ENCODE results near the gene ESYT1.

ESYT1 gene, protein sequence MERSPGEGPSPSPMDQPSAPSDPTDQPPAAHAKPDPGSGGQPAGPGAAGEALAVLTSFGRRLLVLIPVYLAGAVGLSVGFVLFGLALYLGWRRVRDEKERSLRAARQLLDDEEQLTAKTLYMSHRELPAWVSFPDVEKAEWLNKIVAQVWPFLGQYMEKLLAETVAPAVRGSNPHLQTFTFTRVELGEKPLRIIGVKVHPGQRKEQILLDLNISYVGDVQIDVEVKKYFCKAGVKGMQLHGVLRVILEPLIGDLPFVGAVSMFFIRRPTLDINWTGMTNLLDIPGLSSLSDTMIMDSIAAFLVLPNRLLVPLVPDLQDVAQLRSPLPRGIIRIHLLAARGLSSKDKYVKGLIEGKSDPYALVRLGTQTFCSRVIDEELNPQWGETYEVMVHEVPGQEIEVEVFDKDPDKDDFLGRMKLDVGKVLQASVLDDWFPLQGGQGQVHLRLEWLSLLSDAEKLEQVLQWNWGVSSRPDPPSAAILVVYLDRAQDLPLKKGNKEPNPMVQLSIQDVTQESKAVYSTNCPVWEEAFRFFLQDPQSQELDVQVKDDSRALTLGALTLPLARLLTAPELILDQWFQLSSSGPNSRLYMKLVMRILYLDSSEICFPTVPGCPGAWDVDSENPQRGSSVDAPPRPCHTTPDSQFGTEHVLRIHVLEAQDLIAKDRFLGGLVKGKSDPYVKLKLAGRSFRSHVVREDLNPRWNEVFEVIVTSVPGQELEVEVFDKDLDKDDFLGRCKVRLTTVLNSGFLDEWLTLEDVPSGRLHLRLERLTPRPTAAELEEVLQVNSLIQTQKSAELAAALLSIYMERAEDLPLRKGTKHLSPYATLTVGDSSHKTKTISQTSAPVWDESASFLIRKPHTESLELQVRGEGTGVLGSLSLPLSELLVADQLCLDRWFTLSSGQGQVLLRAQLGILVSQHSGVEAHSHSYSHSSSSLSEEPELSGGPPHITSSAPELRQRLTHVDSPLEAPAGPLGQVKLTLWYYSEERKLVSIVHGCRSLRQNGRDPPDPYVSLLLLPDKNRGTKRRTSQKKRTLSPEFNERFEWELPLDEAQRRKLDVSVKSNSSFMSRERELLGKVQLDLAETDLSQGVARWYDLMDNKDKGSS

DNA sequence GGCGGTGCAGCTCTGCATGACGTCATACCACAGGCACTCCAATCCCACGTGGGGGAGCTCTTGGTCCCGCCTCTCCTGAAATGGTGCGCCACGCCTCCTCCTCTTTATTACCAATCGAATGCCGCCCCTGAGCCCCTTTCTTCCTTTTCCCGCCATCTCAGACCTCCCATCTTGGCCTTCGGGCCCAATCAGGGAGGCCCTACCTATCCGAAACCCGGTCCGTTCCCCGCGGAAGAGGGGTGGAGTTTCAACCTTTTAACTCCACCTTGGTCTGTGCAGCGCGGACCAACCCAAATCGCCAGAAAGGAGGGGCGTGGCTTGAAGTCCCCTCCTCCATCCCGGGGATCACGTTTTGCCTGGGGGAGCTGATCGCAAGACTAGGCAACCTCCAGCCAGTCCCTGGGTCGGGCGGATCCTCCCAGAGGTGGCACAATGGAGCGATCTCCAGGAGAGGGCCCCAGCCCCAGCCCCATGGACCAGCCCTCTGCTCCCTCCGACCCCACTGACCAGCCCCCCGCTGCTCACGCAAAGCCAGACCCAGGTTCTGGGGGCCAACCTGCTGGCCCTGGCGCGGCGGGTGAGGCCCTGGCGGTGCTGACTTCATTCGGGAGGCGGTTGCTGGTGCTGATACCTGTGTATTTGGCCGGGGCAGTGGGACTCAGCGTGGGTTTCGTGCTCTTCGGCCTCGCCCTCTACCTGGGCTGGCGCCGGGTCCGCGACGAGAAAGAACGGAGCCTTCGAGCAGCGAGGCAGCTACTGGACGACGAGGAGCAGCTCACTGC lies at the start of gene ESYT1:
ESYT1 (plus strand) TSS at position 380 of the 782 bp plus-strand sequence; CDS start at position 433, 53 bp downstream.
- Mint-ChIP-seq H3K36me3 (peaks cover 5% of the 10 kb centered on the region), H3K27ac (peak within 1 kb of the TSS; percentile 95), H3K9me3 (no peaks in the 10 kb centered on the region), H3K27me3 (no peaks in the 10 kb centered on the region), H3K4me1 (peaks cover 70% of the 10 kb centered on the region), H3K4me3 (peak within 1 kb of the TSS; percentile 92)

GRCh38 chr12:56078427-56078826 lies 49.6 kb upstream of the ESYT1 start:
- H3K27ac Mint-ChIP-seq = no peak overlapping the region
- no peaks in the 10 kb centered on the region for H3K9me3 Mint-ChIP-seq
- no peaks in the 10 kb centered on the region for H3K36me3 Mint-ChIP-seq
- peak overlapping the region; percentile 83 for H3K4me3 Mint-ChIP-seq
- no peaks in the 10 kb centered on the region for H3K27me3 Mint-ChIP-seq
- H3K4me1 Mint-ChIP-seq = peaks cover 6% of the 10 kb centered on the region

GRCh38 chr12:56078931-56079722 lies 48.9 kb upstream of the ESYT1 start:
- H3K36me3 Mint-ChIP-seq = no peaks in the 10 kb centered on the region
- no peak overlapping the region for H3K27ac Mint-ChIP-seq
- no peaks in the 10 kb centered on the region for H3K27me3 Mint-ChIP-seq
- H3K4me1 Mint-ChIP-seq = peaks cover 6% of the 10 kb centered on the region
- peak overlapping the region; percentile 83 for H3K4me3 Mint-ChIP-seq
- no peaks in the 10 kb centered on the region for H3K9me3 Mint-ChIP-seq

- H3K36me3 Mint-ChIP-seq = no peaks in the 10 kb centered on the region
- peaks cover 6% of the 10 kb centered on the region for H3K4me1 Mint-ChIP-seq
- peak within 1 kb of the TSS; percentile 83 for H3K4me3 Mint-ChIP-seq
- H3K9me3 Mint-ChIP-seq = no peaks in the 10 kb centered on the region
- H3K27me3 Mint-ChIP-seq = no peaks in the 10 kb centered on the region
- H3K27ac Mint-ChIP-seq = no peak within 1 kb of the TSS
Measured at GRCh38 chr12:56079723-56080555, 48.1 kb upstream of the ESYT1 start, which contains the start of gene ERBB3. TSS of gene ERBB3 (plus strand) at chr12:56080165. CDS start at chr12:56080301, 136 bp downstream.

DNA sequence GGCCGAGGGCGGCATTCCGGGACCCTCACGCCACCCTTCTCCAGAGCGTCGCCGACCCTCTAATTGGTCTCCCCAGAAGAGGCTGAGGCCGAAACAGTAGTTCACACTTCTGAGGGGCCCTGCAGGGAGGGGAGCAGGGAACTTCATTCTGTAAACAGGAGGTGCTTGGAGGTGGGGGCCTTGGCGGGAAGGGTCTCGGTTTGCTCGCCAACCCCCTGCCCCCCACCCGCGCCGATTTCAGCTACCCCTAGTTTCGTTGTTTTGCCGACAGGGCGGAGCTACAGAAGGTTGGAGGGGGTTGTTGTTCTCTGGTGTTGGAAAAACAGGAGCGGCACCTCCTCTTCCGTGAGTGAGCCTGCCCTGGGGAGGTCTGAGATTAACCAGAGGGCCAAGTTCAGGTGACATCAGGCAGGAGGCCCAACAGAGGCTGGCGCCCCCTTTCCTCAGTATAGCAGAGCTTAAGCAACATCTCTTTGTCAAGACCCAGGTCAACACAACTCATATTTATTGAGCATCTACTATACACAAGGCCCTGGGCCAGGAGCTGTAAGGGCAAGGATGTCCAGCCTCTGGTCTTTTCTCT lies 47.4 kb upstream of the ESYT1 start:
- H3K36me3 Mint-ChIP-seq = no peaks in the 10 kb centered on the region
- H3K4me3 Mint-ChIP-seq = peak overlapping the region; percentile 83
- H3K27me3 Mint-ChIP-seq = no peaks in the 10 kb centered on the region
- H3K9me3 Mint-ChIP-seq = no peaks in the 10 kb centered on the region
- no peak overlapping the region for H3K27ac Mint-ChIP-seq
- H3K4me1 Mint-ChIP-seq = peaks cover 6% of the 10 kb centered on the region

GRCh38 chr12:56081393-56082347 lies 46.4 kb upstream of the ESYT1 start:
- no peaks in the 10 kb centered on the region for H3K27me3 Mint-ChIP-seq
- H3K4me3 Mint-ChIP-seq = peak overlapping the region; percentile 23
- H3K4me1 Mint-ChIP-seq = peaks cover 6% of the 10 kb centered on the region
- no peaks in the 10 kb centered on the region for H3K36me3 Mint-ChIP-seq
- peak overlapping the region; percentile 30 for H3K27ac Mint-ChIP-seq
- H3K9me3 Mint-ChIP-seq = no peaks in the 10 kb centered on the region

DNA sequence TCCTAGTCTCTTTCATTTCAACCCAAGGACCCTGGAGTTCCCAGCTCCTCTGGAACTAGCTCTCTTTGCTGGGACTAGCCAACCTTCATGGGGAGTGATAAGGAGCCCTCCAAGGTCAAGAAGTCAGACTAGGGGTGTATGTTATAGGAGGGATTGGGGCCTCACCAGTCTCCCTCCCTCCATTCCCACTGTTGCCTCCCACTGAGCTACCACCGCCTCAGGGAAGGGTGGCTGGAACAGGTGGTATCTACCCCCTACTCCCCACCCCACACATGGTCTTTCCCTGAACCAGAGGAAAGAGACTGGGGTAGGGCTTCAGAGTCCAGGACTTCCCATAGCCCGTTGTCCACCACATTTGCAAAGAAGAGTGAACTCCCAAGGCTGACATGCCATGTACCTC lies 45.7 kb upstream of the ESYT1 start:
- Mint-ChIP-seq H3K27ac (no peak overlapping the region), H3K9me3 (no peaks in the 10 kb centered on the region), H3K4me1 (peaks cover 6% of the 10 kb centered on the region), H3K4me3 (no peak overlapping the region), H3K27me3 (no peaks in the 10 kb centered on the region), H3K36me3 (no peaks in the 10 kb centered on the region)

- H3K4me1 Mint-ChIP-seq = peaks cover 6% of the 10 kb centered on the region
- no peak overlapping the region for H3K4me3 Mint-ChIP-seq
- H3K9me3 Mint-ChIP-seq = no peaks in the 10 kb centered on the region
- H3K27ac Mint-ChIP-seq = no peak overlapping the region
- no peaks in the 10 kb centered on the region for H3K36me3 Mint-ChIP-seq
- H3K27me3 Mint-ChIP-seq = no peaks in the 10 kb centered on the region
Measured at GRCh38 chr12:56082967-56083366, 45.1 kb upstream of the ESYT1 start.

GRCh38 chr12:56084958-56085543 lies 43.0 kb upstream of the ESYT1 start:
- no peaks in the 10 kb centered on the region for H3K9me3 Mint-ChIP-seq
- H3K36me3 Mint-ChIP-seq = no peaks in the 10 kb centered on the region
- H3K27ac Mint-ChIP-seq = no peak overlapping the region
- H3K27me3 Mint-ChIP-seq = no peaks in the 10 kb centered on the region
- H3K4me3 Mint-ChIP-seq = no peak overlapping the region
- peaks cover 6% of the 10 kb centered on the region for H3K4me1 Mint-ChIP-seq

DNA sequence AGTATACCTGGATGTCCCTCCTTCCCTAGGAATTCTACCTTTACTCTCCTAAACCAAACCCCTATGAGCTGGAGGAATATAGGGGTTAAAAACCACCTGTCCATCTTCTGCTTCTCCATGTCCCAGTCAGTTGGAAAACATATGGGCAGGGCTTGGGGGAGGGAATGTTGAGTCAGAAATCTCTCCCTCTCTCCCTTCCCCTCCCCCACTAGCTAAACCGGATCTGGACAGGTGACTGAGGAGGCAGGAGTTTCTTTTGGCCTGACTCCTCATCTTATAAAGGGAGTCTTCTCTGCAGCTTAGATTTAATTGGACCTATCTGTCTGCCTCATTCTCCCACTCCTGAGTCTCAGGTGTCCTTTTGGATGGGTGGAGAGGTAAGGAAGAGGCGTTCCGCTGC lies 42.0 kb upstream of the ESYT1 start:
- Mint-ChIP-seq H3K36me3 (no peaks in the 10 kb centered on the region), H3K4me3 (no peak overlapping the region), H3K27me3 (no peaks in the 10 kb centered on the region), H3K4me1 (peaks cover under 1% of the 10 kb centered on the region), H3K27ac (peak overlapping the region; percentile 7), H3K9me3 (no peaks in the 10 kb centered on the region)

GRCh38 chr12:56086608-56087007 lies 41.5 kb upstream of the ESYT1 start:
- Mint-ChIP-seq H3K4me3 (no peak overlapping the region), H3K27ac (peak overlapping the region; percentile 7), H3K4me1 (no peaks in the 10 kb centered on the region), H3K36me3 (no peaks in the 10 kb centered on the region), H3K27me3 (no peaks in the 10 kb centered on the region), H3K9me3 (no peaks in the 10 kb centered on the region)

DNA sequence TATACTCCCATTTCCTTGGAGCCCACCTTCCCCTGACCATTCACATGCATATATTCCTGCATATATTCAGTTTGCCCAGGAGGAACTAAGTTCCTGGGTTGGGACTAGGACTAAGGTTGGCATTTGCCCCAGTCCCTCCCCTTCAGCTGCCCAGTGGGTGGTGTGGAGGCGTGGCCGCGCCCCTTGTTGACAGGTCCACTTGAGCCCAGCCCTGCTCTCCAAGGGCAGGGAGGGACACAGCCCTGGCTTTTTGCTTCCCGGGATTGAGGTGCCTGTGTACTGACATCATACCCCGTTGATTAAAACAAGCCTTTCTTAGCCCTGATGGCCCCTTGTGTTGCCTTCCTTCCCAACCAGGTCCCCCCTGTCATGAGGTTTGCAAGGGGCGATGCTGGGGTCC lies 40.8 kb upstream of the ESYT1 start:
- Mint-ChIP-seq H3K27ac (no peak overlapping the region), H3K9me3 (no peaks in the 10 kb centered on the region), H3K27me3 (no peaks in the 10 kb centered on the region), H3K4me1 (no peaks in the 10 kb centered on the region), H3K36me3 (no peaks in the 10 kb centered on the region), H3K4me3 (no peak overlapping the region)

Measured in activated naive CD4-positive, alpha-beta T cell treated with anti-CD3 and anti-CD28 coated beads, Interleukin-2, amount 50 U/mL, for 24 hours (primary cell).